Measurements from ENCODE around the gene CYP2S1.
A peak's percentile ranks its signal among the peaks of the same experiment; 100 is the strongest.
"Not testable (repeated sequence)": the region's sequence is repeated elsewhere in the genome, so short reads cannot be mapped to it uniquely, and the experiment has no call there.

CYP2S1 gene, protein sequence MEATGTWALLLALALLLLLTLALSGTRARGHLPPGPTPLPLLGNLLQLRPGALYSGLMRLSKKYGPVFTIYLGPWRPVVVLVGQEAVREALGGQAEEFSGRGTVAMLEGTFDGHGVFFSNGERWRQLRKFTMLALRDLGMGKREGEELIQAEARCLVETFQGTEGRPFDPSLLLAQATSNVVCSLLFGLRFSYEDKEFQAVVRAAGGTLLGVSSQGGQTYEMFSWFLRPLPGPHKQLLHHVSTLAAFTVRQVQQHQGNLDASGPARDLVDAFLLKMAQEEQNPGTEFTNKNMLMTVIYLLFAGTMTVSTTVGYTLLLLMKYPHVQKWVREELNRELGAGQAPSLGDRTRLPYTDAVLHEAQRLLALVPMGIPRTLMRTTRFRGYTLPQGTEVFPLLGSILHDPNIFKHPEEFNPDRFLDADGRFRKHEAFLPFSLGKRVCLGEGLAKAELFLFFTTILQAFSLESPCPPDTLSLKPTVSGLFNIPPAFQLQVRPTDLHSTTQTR

DNA sequence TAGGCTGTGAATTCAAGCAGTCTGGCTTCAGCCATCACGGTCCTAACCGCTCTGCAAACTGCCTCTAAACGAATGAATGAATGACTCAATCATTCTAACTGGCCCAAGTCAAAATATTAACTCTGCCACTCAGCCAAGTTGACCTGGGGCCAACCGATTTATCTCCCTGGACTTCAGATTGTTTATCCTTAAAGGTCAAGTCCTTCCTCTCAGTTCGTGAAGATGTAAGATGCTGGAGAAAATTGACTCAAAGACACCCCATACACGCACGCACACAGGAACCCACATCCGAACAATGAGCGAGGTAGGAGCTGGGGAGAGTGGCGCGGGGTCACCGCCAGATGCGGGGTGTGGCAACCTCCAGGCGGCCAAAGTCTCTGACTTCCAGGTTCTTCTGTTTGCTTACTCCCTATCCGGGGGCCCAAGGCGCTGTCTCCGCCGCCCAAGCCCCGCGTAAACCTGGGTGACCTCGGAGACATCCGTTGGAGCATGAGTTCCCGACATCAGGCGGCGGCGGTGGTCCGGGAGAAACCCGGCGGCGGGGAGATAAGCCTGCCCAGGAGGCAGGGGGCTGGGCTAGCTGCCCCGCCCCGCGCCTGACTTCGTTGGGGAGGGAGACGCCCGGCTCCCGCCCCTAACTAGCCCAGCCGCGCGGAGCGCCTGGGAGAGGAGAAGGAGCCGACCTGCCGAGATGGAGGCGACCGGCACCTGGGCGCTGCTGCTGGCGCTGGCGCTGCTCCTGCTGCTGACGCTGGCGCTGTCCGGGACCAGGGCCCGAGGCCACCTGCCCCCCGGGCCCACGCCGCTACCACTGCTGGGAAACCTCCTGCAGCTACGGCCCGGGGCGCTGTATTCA, at the start of gene CYP2S1:
Gene CYP2S1 (plus strand): TSS at position 646 of the 856 bp plus-strand sequence. CDS start 46 bp downstream, at position 692.
- DNase-seq (ENCODE audit: low read depth): no peak

DNA sequence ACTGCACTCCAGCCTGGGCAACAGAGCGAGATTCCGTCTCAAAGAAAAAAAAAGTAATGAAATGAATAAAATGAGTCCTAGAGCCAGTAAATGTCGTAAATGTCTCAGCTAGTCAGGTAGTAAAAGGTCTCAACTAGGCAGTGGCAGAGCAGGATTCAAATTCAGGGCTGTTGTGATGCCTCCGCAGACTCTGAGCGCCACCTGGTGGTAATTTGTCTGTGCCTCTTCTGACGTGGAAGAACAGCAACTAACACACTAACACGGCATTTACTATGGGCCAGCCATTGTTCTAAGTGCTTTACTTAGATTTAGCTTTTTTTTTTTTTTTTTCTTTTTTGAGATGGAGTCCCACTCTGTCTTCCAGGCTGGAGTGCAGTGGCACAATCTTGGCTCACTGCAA, 48.6 kb upstream of the CYP2S1 start:
- peak; percentile 61 for DNase-seq (ENCODE audit: low read depth)

DNA sequence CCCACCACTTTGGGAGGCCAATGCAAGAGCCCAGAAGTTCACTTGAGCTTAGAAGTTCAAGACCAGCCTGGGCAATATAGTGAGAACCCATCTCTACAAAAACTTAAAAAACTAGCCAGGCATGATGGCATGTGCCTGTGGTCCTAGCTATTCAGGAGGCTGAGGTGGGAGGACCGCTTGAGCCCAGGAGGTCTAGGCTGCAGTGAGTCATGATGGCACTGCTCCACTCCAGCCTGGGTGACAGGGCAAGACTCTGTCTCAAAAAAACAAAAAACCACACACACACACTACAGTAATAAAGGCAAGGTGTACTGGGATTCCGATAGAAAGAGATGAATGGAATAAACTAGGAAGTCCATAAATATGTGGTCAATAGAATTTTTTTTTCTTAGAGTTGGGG, 43.2 kb upstream of the CYP2S1 start:
- DNase-seq (ENCODE audit: low read depth): no peak

GRCh38 chr19:41150986-41151385, 42.0 kb upstream of the CYP2S1 start:
- not testable (repeated sequence) for DNase-seq (ENCODE audit: low read depth)

DNA sequence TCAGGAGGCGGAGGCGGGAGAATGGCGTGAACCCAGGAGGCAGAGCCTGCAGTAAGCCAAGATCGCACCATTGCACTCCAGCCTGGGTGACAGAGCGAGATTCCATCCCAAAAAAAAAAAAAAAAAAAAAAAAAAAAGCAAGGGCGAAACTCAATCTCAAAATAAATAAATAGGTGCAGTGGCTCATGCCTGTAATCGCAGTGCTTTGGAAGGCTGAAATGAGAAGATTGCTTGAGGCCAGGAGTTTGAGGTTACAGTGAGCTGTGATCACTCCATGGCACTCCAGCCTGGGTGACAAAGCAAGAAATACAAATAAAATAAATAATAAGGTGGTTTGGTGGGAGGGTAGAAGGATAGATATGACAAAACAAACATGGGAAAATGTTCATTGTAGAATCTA, 39.0 kb upstream of the CYP2S1 start:
- DNase-seq (ENCODE audit: low read depth): no peak

DNA sequence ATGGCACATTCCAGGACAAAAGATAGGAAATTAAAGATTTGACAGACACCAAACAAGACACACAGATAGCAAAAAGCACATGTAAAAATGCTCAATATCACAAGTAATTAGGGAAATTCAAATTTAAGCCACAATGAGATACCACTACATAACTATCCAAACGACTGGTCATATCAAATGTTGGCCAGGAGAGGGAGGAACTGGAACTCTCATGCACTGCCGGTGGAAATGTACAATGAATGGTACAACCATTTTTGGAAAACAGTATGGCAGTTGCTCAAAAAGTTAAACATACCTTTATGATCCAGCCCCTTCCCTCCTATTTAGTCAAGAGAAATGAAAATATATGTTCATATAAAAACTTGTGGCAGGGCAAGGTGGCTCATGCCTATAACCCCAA, 36.8 kb upstream of the CYP2S1 start:
- DNase-seq (ENCODE audit: low read depth): no peak

GRCh38 chr19:41159881-41160280, 33.1 kb upstream of the CYP2S1 start:
- DNase-seq (ENCODE audit: low read depth): no peak

GRCh38 chr19:41161903-41162302, 31.1 kb upstream of the CYP2S1 start:
- no peak for DNase-seq (ENCODE audit: low read depth)

DNA sequence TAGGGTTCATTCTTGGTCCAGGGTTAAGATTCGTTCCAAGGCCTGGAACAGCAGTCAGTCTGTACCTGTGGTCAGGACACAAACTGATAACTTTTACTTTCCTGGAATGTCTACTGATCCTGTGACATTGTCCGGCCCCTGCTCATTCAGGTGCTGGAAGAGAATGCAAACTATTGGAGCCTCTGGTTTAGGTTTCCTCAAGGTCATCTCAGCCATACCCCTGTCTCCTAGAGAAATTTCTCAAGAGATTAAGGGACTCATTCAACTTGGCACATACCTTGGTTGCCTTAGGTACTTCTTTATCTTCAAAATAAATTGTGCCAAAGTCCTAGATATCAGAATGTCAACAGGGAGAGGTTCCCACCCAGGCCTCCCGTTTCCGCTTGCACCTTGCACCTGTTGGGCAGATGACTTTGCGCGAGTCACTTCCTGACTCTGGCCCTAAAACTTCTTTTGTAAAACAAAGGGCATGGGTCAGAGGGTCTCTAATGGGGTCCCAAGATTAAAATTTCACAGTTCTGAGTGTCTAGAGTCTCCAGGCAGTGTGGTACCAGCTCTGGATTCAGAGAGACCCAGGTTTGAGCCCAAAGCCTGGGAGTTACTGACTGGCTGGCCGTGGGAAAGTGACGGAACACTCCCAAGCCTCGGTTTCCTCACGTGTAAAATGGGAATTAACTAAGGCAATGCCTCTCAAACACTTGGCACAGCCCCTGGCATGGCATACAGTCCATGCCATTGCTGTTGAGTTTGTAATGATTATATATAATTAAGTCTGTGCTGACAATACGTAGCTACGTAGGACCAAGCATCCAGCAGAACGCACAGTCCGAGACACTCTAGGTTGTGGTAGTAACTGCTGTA, 25.8 kb upstream of the CYP2S1 start:
- no peak for DNase-seq (ENCODE audit: low read depth)

- DNase-seq (ENCODE audit: low read depth): no peak
These were observed 20.5 kb upstream of the CYP2S1 start for GRCh38 chr19:41172297-41173164.

DNA sequence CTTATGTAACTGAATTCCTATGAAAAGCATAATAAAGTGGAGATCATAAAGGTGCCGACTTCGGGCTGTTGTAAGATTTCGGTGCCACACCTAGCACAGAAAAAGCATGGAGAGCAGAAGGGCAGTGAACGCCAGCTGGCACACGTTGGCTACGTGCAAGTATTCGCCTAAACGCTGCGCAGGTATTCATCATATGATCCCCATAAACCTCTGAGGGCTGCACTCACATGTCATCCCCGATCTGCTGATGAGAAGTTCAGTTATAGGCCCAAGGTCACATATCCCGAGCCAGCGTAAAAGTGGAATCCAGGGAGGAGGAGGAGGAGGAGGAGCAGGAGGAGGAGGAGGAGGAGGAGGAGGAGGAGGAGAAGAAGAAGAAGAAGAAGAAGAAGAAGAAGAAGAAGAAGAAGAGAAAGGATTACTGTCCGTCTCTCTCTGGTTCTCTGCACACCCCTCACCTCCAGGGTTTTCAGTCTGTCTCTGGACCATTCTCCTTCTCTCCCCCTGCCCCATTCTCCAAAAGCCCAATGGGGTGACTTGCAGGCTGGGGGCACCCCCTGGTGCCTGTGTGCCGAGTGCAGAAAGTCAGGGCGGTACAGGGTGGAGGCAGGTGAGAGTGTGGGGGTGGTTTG, 18.6 kb upstream of the CYP2S1 start:
- no peak for DNase-seq (ENCODE audit: low read depth)

GRCh38 chr19:41175801-41176777, 16.9 kb upstream of the CYP2S1 start:
- DNase-seq (ENCODE audit: low read depth): peak; percentile 7

DNA sequence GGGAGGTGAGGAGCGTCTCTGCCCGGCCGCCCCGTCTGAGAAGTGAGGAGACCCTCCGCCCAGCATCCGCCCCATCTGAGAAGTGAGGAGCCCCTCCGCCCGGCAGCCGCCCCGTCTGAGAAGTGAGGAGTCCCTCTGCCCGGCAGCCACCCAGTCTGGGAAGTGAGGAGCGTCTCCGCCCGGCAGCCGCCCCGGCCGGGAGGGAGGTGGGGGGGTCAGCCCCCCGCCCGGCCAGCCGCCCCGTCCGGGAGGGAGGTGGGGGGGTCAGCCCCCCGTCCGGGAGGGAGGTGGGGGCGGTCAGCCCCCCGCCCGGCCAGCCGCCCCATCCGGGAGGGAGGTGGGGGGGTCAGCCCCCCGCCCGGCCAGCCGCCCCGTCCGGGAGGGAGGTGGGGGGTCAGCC, 12.8 kb upstream of the CYP2S1 start:
- not testable (repeated sequence) for DNase-seq (ENCODE audit: low read depth)

DNA sequence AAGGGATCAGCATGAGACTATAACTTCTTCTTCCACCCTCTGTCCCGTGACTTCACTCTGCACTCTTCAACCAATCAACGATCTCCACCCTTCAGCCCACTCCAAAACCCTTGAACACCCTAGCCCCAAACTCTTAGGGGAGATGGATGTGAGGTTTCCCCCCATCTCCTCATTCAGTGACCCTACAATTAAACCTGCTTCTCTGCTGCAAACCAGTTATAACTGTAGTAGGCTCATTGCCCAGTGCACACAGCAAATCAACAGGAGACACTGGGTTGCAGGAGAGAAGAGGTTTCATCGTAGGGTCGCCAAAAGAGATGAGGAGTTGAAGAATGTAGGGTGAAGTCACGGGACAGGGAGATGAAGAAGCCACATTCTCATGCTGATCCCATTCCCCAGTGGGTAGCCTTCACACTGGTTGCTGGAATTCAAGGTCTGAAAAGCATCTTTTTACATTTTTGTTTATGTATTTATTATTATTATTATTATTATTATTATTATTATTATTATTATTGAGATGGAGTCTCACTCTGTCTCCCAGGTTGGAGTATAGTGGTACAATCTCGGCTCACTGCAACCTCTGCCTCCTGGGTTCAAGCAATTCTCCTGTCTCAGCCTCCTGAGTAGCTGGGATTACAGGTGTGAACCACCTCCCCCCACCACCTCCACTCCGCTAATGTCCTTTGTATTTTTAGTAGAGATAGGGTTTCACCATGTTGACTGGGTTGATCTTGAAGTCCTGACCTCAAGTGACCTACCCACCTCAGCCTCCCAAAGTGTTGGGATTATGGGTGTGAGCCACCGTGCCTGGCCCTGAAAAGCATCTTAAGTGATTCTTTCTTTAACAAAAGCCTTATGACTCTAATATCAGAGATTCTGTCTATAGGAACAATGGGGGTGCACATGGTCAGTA, 5.8 kb upstream of the CYP2S1 start:
- DNase-seq (ENCODE audit: low read depth): no peak

DNA sequence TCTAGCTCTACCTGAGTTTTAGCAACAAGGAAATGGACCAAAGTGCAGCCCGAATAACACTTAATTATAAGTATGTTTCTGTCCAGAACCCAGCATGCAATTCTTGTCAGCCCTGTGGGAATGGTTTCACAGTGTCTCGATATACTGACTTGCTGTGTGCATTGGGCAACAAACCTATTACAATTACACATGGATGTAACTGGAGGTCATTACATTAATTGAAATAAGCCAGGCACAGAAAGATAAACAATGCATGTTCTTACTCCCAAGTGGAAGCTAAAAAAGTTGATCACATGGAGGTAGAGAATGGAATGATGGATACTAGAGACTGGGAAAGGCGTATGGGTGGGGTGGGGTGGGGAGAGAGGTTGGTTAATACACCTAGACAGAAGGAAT, 5.1 kb upstream of the CYP2S1 start:
- no peak for DNase-seq (ENCODE audit: low read depth)

DNA sequence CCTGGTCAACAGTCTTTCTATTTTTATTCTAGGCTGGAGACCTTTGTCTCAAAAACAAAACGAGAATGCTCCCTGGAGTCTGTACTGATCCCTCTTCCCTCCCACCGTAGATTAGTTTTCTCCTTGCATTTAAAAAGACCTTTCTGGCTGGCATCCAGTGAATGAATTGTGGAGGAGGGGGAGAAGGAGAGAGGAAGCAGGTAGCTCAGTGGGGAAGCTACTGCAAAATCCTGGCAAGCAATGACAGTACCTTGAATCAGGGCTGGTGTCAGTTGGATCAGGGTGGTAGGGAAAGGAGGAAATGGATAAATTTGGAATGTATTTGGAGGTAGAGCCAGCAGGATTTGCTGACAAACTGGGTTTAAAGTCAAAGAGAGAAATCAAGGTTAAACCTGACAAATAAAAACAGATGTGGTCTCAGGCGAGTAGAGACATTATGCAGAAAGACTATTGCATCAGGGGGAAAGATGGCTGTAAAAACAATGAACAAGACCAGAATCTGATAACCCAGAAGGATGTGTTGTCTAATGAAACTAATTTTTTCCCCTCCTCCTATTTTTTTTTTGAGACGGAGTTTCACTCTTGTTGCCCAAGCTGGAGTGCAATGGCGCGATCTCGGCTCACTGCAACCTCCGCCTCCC, 3.5 kb upstream of the CYP2S1 start:
- no peak for DNase-seq (ENCODE audit: low read depth)

- no peak for DNase-seq (ENCODE audit: low read depth)
These were observed 574 bp downstream of the CYP2S1 start for GRCh38 chr19:41193430-41194156.
